Skeletal muscle satellite cell (primary cell): Measurements from ENCODE around the gene AGPAT2.

Experiments used
- H3K27me3 ChIP-seq: 2 replicates; pipeline ENCODE4 v1.7.0; 2013; ENCODE audit warnings: low read length; ENCODE audit not compliant: control insufficient read depth, insufficient read depth
- H3K36me3 ChIP-seq: 2 replicates; pipeline ENCODE4 v1.7.0; 2013; ENCODE audit warnings: mild to moderate bottlenecking, control low read depth, low read length; ENCODE audit not compliant: insufficient read depth
- H3K4me1 ChIP-seq: 2 replicates; pipeline ENCODE4 v1.7.0; 2013; ENCODE audit warnings: low read length; ENCODE audit not compliant: control insufficient read depth, insufficient read depth
- H3K4me2 ChIP-seq: 2 replicates; pipeline ENCODE4 v1.7.0; 2013; ENCODE audit warnings: mild to moderate bottlenecking, low read length
- H3K4me3 ChIP-seq: 2 replicates; pipeline ENCODE4 v1.7.0; 2013; ENCODE audit warnings: low read length
- H3K9ac ChIP-seq: 2 replicates; pipeline ENCODE4 v1.7.0; 2013; ENCODE audit warnings: mild to moderate bottlenecking, low read depth, low read length, moderate library complexity
- H3K9me3 ChIP-seq: replicated peaks from 2 replicates; pipeline ENCODE4 v1.7.0; 2013; ENCODE audit warnings: mild to moderate bottlenecking, control low read depth, low read length

The AGPAT2 gene

DNA sequence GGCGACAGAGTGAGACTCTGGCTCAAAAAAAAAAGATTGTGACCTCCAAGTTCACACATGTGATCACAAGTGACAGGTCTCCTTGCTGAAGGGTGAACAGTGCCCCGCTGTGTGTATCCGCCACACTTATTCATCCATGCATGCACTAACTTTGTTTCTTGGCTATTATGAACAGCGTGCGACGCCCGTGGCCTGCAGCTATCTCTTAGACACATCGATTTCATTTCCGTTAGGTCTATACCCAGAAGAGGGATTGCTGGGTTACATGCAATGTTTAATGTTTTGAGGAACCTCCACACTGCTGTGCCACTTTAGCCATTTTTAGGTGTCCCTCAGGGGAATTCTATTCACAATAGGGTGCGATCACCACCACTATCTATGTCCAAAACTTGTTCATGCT, 36.6 kb downstream of the AGPAT2 start:
- H3K4me2 ChIP-seq: no peak overlapping the region
- H3K9ac ChIP-seq: no peak overlapping the region
- H3K27me3 ChIP-seq: peaks cover 10% of the 10 kb centered on the region
- no peaks in the 10 kb centered on the region for H3K36me3 ChIP-seq
- H3K4me3 ChIP-seq: no peak overlapping the region
- H3K9me3 ChIP-seq: no peaks in the 10 kb centered on the region
- H3K4me1 ChIP-seq: no peaks in the 10 kb centered on the region

DNA sequence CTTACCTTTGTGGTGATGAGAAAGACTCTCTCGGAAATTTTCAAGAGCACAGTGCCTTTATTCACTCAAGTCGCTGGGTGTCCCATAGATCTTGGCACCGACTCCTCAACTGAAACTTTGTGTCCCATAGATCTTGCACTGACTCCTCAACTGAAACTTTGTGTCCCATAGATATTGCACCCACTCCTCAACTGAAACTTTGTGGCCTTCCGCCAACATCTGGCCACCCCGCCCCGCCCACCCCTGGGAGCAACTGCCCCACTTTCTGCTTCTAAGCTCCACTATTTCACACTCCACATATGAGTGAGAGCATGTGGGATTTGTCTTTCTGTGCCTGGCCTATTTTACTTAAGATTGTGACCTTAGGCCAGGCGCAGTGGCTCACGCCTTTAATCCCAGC, 37.2 kb downstream of the AGPAT2 start:
- Histone ChIP-seq H3K9ac (no peak overlapping the region), H3K4me3 (no peak overlapping the region), H3K36me3 (no peaks in the 10 kb centered on the region), H3K9me3 (no peaks in the 10 kb centered on the region), H3K27me3 (peaks cover 10% of the 10 kb centered on the region), H3K4me1 (peaks cover 2% of the 10 kb centered on the region), H3K4me2 (no peak overlapping the region)

DNA sequence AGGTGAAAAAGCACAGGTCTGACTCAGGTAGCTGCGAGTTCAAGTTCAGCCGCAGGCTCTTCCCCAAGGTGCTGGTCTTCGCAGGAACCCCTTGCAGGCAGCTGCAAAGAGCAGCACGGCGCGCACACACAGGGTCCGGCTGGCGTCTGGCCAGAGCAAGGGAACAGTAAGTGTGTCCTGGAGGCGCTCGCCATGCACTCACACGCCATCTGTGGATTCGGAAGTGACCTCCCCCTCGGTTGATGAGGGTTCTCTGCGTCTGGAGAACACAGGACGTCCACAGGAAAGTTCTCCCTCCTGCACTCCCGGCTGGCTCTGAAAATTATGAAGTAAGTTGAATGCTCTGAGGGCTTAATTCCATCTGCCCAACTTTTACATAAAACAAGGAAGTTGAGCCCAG, 38.5 kb downstream of the AGPAT2 start:
- Histone ChIP-seq H3K4me1 (peaks cover 13% of the 10 kb centered on the region), H3K36me3 (no peaks in the 10 kb centered on the region), H3K4me2 (no peak overlapping the region), H3K9me3 (no peaks in the 10 kb centered on the region), H3K4me3 (no peak overlapping the region), H3K27me3 (peaks cover 16% of the 10 kb centered on the region), H3K9ac (no peak overlapping the region)

DNA sequence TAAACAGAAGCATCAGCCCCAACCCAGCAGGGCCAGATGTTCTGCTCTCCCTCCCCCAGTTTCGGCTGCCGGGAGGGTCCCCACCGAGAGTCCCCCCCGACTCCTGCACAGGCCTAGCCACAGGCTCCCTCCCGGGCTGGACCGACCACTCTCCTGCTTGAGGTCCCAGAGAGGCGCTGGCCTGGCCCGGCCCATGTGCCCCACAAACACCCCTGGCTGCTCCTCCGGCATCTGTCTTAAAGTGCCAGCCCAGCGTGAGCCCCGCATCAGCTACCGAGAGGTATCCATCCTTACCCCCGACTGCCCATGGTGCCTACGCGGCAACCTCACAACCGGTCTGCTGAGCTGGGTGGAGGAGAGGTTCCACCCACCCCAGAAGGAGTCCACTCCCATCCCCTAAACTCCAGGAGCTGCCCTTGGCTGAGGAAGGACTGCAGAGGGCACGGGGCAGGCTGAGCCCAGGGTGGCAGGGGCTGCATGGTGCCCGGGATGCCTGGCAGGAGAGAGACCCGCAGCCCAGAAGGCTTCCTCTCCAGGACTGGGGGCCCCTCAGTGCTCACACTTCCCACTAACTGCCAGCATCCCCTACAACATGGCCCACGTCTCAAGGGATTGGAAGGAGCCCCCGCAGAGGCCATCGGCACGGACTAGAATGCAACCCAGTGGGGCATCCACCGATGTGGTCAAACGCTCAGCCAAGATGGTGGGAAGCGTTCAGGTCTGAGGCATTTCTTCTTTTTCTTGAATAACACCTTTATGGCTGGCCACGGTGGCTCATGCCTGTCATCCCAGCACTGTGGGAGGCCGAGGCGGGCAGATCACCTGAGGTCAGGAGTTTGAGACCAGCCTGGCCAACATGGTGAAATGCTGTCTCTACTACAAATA, 40.2 kb downstream of the AGPAT2 start:
- H3K4me1 ChIP-seq: peaks cover 13% of the 10 kb centered on the region
- no peaks in the 10 kb centered on the region for H3K36me3 ChIP-seq
- H3K4me3 ChIP-seq: no peak overlapping the region
- H3K27me3 ChIP-seq: peaks cover 26% of the 10 kb centered on the region
- H3K9ac ChIP-seq: no peak overlapping the region
- no peak overlapping the region for H3K4me2 ChIP-seq
- H3K9me3 ChIP-seq: no peaks in the 10 kb centered on the region

DNA sequence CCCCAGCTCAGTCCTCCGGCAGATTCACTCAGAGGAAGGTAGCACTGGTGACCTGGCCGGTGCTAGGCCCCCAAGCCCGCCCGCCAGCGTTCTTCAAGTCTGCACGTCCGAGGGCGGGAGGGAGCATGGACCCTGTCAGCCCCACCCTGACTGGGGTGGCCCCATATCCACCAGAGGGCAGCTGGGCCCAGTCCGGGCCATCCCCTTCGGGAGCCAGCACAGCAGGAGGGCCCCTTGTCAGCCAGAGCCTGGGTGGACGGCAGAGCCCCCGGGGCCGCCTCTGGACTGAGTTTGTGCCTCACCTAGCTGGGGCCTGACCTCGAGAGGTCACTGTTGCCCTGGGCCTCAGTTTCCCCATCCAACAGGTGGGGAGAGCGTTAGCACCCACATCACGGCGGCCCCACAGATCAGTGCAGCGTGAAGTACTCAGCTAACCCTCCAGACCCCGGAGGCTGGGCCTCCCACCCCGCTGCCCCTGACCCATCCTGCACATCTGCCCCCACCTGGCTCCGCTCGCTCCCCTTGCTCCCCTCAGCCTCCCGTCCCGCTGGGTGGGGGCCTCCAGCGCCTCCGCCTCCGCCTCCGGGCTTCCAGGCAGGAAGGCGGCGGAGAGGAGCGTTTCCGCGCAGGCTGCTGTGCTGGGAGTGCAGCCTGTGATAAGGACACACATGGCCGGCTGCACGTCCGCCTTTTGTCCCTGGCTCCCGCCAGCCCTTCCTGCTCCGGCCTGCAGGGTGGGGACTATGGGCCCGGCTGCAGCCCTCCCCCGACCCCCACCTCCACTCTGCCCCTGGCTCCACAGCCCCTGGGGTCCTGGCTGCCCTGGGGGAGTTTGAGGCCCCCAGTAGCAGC, 41.1 kb downstream of the AGPAT2 start:
- Histone ChIP-seq H3K36me3 (no peaks in the 10 kb centered on the region), H3K9me3 (no peaks in the 10 kb centered on the region), H3K9ac (no peak overlapping the region), H3K27me3 (peaks cover 27% of the 10 kb centered on the region), H3K4me1 (peaks cover 14% of the 10 kb centered on the region), H3K4me2 (no peak overlapping the region), H3K4me3 (no peak overlapping the region)

DNA sequence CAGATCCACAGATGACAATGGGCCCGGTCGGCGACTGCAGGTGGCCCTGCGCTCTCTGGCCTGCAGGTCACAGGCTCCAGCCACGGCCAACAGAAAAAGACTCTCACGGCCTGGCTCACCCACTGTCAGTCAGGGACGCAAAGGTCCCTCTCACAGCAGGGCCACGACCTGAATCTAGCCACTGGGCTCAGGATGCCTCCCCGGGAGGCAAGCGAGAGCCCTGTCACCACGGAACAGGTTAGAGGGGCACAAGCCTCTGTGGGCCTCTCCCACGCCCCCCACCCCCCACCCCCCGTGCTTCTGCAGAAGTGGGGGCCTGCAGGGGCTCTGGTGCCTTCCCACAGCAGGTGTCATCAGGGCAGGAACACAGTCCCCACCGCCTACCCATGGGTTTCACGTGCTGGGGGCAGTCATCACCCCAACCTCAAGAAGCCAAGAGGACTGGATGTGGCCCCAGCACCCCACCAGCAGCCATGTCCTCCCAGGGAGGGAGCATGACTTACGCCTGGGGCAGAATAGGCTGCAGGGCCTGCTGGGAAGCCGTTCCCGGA, 41.8 kb downstream of the AGPAT2 start:
- no peak overlapping the region for H3K9ac ChIP-seq
- no peak overlapping the region for H3K4me3 ChIP-seq
- H3K27me3 ChIP-seq: peaks cover 34% of the 10 kb centered on the region

DNA sequence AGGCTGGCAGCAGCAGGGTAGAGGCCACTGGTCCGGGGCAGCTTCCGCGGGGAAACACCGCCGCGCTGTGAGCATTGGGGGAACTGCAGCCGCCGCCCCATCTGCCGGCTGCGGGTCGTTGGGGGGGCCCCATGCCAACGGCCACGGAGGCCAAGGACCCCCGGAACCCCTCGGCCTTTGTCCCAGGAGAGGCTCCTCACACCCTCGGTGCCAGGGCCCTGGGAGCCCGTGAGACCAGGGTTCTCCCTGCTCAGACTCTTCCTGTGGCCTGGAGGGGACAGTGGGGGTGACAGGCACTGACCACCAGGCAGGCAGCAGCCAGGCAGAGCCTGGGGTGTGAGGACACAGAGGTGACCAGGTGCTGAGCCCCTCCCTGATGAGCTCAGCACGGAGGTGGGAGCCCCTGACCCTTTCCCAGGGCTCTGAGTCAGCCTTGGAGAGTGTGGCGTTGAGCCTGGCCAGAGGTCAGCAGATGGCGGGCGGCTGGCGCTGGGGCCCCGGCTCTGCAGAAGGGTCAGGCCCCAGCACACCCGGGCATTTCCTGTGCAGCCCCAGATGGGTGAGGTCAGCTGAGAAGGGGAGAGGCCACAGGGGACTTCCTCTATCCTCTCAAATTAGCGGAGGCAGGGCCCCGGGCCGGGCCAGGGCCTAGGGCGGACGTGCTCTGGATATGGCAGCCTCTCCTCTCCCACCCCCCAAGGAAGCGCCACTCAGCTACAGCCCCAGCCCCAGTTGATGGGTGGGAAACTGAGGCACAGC, 42.5 kb downstream of the AGPAT2 start:
- Histone ChIP-seq H3K36me3 (no peaks in the 10 kb centered on the region), H3K4me2 (peak overlapping the region; percentile 76), H3K9ac (peak overlapping the region; percentile 39), H3K27me3 (peaks cover 41% of the 10 kb centered on the region), H3K4me1 (peaks cover 26% of the 10 kb centered on the region), H3K9me3 (no peaks in the 10 kb centered on the region), H3K4me3 (no peak overlapping the region)

More for the DNA sequence above, 41.8 kb downstream of the AGPAT2 start:
- H3K36me3 ChIP-seq: no peaks in the 10 kb centered on the region
- no peaks in the 10 kb centered on the region for H3K9me3 ChIP-seq
- no peak overlapping the region for H3K4me2 ChIP-seq
- H3K4me1 ChIP-seq: peaks cover 21% of the 10 kb centered on the region

DNA sequence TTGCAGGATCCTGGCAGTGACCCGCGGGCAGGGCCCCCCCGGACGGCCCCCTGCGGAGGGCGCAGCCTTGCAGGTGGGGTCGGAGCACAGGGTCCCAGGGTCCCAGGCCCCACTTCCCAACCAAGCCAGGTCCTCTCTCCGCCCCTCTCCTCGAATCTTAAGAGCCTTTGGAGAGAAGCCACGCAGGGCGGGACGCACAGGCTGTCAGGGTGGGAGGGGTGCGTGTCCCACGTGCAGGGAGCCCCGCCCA, 43.0 kb downstream of the AGPAT2 start:
- H3K4me1 ChIP-seq: peaks cover 26% of the 10 kb centered on the region
- no peaks in the 10 kb centered on the region for H3K9me3 ChIP-seq
- peak overlapping the region; percentile 49 for H3K4me3 ChIP-seq
- peaks cover 41% of the 10 kb centered on the region for H3K27me3 ChIP-seq
- H3K9ac ChIP-seq: no peak overlapping the region
- H3K36me3 ChIP-seq: no peaks in the 10 kb centered on the region
- peak overlapping the region; percentile 76 for H3K4me2 ChIP-seq

DNA sequence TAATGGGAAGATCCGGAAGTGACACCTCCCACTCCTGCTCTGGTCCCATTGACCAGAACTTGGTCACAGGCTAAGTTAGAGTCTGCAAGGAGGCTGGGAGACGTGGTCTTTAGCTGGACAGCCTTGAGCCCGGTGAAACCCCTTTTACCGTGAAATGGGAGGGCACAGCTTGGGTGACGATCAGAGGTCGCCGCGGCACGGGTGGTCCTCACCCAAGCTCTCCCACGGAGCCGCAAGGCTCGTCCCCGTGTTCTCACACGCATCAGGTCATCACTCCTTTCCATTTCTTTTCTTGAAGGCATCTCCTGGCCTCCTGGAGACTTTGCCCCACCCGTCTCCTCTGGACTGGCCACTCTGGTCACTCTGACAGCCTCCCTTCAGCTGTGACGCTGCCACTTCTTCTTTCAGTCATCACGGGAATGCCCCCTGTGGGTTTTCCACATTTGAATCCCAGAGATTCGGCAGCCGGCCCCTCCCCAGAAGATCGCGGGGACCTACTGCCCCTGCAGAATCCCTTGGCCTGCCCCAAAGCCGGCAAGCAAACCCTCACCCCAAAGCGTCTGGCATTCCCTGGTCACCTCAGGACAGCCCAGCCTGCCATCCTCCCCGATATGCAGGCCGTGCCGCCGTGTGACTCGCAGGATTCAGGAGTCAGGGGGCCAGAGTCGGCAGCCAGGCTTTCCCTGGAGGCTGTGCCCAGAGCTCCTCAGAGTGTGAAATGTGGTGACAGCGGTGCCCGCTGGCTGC, 43.5 kb downstream of the AGPAT2 start:
- H3K4me3 ChIP-seq: peak overlapping the region; percentile 49
- H3K9me3 ChIP-seq: no peaks in the 10 kb centered on the region
- H3K4me2 ChIP-seq: peak overlapping the region; percentile 76
- H3K4me1 ChIP-seq: peaks cover 26% of the 10 kb centered on the region
- H3K9ac ChIP-seq: no peak overlapping the region
- H3K27me3 ChIP-seq: peaks cover 37% of the 10 kb centered on the region
- no peaks in the 10 kb centered on the region for H3K36me3 ChIP-seq

DNA sequence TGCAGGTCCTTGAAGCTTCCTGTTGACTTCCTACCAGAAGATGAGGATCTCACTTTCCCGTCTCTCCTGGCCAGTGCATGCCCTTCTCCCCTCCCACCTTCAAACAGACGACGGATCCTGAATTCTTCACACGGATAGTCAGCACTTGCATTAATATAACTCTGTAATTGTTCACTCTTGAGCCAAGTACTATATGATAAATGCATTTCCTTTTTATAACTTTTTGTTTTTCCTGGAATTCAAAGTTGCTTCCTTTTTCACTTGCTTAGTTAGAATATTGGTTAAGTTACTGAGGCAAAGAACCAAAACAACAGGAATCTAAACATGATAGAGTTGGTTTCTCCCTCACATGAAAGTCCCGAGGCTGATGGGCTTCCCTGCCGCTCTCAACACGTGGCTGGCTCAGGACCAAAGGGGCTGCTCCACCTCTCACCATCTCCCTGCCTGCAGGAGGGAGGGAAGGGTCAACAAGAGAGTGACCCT, 44.8 kb downstream of the AGPAT2 start:
- Histone ChIP-seq H3K4me3 (no peak overlapping the region), H3K9ac (no peak overlapping the region), H3K27me3 (peaks cover 34% of the 10 kb centered on the region), H3K36me3 (no peaks in the 10 kb centered on the region), H3K4me2 (no peak overlapping the region), H3K4me1 (peaks cover 26% of the 10 kb centered on the region), H3K9me3 (no peaks in the 10 kb centered on the region)
